BE2C (cell line): ENCODE data around the gene ADAT3.

Experiments used
- DNase-seq: peaks from one replicate; pipeline ENCODE4 v3.0.0-alpha.2; 2020
- H3K27me3 ChIP-seq: fragments of 250-450 bp; sonication (Bioruptor Pico); 2 replicates; pipeline ENCODE4 v1.5.1; 2020; ENCODE audit warnings: mild to moderate bottlenecking
- H3K36me3 ChIP-seq: fragments of 250-450 bp; sonication (Bioruptor Pico); 2 replicates; pipeline ENCODE4 v1.5.1; 2020; ENCODE audit warnings: mild to moderate bottlenecking
- H3K4me1 ChIP-seq: fragments of 250-450 bp; sonication (Bioruptor Pico); 2 replicates; pipeline ENCODE4 v1.5.1; 2020
- H3K4me3 ChIP-seq: 2 replicates; pipeline ENCODE4 v1.5.1; 2011; ENCODE audit warnings: low read depth, low read length
- H3K9me3 ChIP-seq: fragments of 250-450 bp; sonication (Bioruptor Pico); 2 replicates; pipeline ENCODE4 v1.5.1; 2020
- TF ChIP-seq, protein P1 (sequence below): IDR thresholded peaks from 2 replicates; pipeline ENCODE4 v1.5.1; 2012; ENCODE audit warnings: mild to moderate bottlenecking, low read depth, low read length

Gene ADAT3

DNA sequence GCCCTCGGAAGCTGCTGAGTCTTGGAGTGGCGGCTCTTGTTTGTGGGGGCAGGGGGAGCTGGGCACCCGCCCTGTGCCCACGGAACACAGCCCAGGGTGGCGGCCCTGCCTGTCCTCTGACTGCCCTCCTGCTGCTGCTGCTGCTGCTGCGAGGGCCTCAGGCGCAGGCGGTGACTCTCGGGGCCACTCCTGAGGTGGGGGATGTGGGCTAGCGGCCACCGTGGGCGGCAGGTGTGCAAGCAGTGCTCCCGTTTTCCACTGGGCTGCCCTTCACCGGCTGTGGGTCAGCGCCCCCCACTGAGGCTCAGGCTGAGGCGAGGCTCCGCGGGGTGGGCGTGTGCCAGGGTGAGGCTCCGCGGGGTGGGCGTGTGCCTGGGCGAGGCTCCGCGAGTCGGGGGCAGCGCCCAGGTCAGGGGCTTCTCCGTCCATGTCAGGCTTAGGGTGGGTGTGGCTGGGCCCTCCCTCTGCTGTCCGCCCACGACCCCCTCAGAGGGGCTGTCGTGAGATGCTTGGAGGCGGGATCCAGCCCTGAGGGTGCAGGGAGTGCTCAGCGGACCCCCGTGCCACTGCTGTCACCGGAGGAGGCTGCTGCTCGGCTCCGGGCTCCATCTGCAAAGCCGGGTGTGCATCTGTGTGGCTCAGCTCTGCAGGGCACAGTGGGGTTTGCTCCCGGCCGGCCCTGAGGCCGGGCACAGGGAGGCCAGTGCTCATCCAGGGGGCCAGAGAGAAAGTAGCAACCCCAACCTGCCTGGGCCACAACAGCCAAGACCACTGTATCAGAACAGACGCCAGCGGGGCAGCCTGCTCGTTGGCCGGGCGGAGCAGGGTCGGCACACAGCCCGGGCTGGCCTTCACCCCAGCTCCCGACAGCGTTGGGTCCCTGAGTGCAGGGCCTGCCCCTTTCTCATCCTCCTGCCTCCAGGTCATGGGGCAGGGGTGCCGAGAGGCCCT is 50.2 kb downstream of the ADAT3 start:
- Histone ChIP-seq H3K27me3 (no peaks in the 10 kb centered on the region), H3K9me3 (no peaks in the 10 kb centered on the region), H3K4me1 (no peaks in the 10 kb centered on the region), H3K36me3 (peaks cover 12% of the 10 kb centered on the region), H3K4me3 (no peak overlapping the region)
- no peak for DNase-seq
- TF ChIP-seq, protein P1, sequence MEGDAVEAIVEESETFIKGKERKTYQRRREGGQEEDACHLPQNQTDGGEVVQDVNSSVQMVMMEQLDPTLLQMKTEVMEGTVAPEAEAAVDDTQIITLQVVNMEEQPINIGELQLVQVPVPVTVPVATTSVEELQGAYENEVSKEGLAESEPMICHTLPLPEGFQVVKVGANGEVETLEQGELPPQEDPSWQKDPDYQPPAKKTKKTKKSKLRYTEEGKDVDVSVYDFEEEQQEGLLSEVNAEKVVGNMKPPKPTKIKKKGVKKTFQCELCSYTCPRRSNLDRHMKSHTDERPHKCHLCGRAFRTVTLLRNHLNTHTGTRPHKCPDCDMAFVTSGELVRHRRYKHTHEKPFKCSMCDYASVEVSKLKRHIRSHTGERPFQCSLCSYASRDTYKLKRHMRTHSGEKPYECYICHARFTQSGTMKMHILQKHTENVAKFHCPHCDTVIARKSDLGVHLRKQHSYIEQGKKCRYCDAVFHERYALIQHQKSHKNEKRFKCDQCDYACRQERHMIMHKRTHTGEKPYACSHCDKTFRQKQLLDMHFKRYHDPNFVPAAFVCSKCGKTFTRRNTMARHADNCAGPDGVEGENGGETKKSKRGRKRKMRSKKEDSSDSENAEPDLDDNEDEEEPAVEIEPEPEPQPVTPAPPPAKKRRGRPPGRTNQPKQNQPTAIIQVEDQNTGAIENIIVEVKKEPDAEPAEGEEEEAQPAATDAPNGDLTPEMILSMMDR, result no peak

DNA sequence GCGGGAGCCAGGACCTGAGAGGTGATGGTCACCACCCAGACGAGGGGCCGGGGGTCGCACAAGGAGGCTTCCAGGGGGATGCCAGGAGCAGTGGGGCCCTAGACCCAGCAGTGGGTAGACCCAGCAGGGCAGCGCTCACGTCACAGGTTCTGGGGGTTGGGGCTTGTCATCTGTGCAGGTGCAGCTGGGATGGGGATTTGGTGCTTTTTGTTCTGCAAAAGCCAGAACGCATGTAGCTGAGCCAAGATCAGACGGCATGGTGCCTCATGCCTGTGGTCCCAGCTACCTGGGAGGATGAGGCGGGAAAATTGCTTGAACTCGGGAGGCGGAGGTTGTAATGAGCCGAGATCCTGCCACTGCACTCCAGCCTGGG is 50.9 kb downstream of the ADAT3 start:
- TF ChIP-seq, protein P1, result no peak
- Histone ChIP-seq H3K36me3 (peaks cover 8% of the 10 kb centered on the region), H3K27me3 (no peaks in the 10 kb centered on the region), H3K9me3 (no peaks in the 10 kb centered on the region), H3K4me3 (no peak overlapping the region), H3K4me1 (no peaks in the 10 kb centered on the region)
- no peak for DNase-seq

DNA sequence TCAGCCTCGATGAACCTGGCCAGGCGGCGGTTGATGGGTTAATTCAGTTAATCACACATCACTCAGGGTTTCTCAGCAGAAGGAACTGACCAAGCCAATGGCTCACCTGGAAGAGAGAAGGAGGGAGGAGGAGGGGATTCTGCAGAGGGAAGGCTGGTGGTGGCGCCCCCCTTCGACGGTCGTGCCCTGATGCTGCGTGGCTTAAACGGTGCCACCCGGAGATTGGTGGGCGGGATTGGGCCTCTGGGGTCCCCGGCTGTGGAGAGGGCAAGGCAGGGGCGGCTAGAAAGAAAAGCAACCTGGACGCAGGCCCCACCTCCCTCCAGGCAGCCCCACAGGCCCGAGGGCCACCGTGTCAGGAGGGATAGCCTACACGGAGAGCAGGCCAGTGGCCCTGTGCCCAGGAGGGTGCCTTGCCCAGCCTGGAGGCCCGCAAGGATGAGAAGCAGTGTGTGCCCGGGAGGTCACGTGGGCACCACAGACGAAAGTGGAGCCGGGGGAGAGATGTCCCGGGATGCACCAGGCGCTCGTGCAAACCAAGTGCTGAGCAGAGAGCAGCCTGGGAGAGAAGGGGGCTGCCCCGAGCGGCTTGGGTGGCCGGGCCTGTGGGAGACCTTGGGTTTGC is 51.8 kb downstream of the ADAT3 start:
- no peaks in the 10 kb centered on the region for H3K9me3 ChIP-seq
- TF ChIP-seq, protein P1, result no peak
- H3K27me3 ChIP-seq, result no peaks in the 10 kb centered on the region
- DNase-seq, result no peak
- no peaks in the 10 kb centered on the region for H3K4me1 ChIP-seq
- H3K4me3 ChIP-seq, result no peak overlapping the region
- peaks cover 6% of the 10 kb centered on the region for H3K36me3 ChIP-seq

DNA sequence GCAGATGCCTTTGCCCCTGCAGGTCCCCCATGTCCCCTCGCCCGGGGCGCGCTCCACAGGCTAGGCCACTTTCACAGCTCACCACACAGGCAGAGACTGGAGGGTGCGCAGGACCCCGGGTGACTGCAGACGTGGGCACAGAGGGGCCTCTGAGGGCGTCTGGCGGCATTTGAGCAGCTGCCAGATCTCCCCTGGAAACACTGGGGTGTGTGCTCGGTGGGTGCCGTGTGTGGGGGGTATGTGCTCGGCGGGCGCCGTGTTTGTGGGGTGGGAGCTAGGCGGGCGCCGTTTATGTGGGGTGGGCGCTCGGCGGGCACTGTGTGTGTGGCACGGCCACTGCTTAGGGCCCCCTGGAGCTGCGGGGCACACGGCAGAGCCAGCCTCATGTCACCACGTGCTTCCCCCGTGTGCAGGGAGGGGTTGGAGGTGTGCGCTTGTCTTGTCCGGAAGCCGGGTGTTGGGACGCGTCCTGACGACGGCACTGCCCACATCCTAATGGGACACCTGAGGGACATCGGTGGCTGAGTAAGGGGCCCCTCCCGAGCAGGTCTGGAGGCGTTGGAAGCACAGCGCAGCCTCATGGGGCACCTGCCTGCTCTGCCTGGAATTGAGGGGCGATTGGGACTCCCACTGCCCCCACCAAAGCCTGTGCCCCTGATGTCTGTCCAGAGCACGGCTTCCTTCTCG is 52.5 kb downstream of the ADAT3 start:
- Histone ChIP-seq H3K36me3 (peaks cover 3% of the 10 kb centered on the region; the same call in 1 of the 2 replicates), H3K4me3 (no peak overlapping the region), H3K27me3 (no peaks in the 10 kb centered on the region), H3K9me3 (no peaks in the 10 kb centered on the region), H3K4me1 (no peaks in the 10 kb centered on the region)
- DNase-seq, result no peak
- TF ChIP-seq, protein P1, result no peak

DNA sequence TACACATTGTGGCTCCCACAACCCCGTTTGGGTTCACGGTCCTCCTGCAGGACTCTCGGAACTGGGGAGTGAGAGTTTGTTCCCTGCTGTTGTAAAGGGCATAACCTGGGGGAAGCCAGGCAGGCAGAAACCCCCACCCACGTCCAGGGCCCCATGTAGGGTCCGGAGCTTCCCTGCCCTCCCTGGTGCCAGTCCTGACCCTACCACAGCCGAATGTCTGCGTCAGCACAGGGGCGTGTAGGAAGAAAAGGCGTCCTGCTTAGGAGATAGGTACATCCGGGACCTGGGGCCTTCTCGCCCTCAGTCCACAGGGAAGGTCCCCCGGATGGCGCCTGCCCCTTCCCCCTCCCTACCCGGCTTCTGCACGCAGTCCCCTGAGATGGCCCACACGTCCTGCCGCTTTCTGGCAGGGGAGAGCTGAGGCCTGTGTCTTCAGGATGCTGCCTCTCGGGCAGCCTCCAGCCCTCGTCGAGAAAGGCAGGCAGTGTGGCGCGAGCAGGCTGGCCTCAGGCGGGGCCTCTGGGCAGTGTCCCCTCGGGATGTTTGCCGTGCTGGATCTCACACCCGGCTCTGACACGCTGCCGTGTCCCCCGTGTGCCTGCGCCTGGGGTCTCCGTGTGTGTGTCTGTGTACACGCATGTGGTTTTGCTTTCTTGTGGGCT is 54.9 kb downstream of the ADAT3 start:
- no peaks in the 10 kb centered on the region for H3K27me3 ChIP-seq
- H3K36me3 ChIP-seq, result peaks cover 4% of the 10 kb centered on the region
- DNase-seq, result no peak
- no peaks in the 10 kb centered on the region for H3K9me3 ChIP-seq
- TF ChIP-seq, protein P1, result no peak
- no peaks in the 10 kb centered on the region for H3K4me1 ChIP-seq
- no peak overlapping the region for H3K4me3 ChIP-seq
